Esophagus muscularis mucosa (tissue), 4 donors: Measurements from ENCODE around the gene SND1.

ENCODE experiments used
- CTCF ChIP-seq, 3 experiments: fragments of 200-600 bp in 2 of 3; fragments of 450-650 bp in 1 of 3; sonication (generic) in 2 of 3; IDR thresholded peaks; one replicate each; pipeline ENCODE4 v1.5.1; 2017 to 2019; ENCODE audit warnings: antibody characterized with exemption in 3 of 3, mild to moderate bottlenecking in 2 of 3, moderate library complexity in 1 of 3
- EP300 ChIP-seq: sonication (generic); formaldehyde crosslinking; IDR thresholded peaks from one replicate; pipeline ENCODE4 v1.6.1; 2017; ENCODE audit warnings: antibody characterized with exemption
- POLR2A ChIP-seq: fragments of 450-650 bp; IDR thresholded peaks from one replicate; pipeline ENCODE4 v1.6.1; 2017; ENCODE audit warnings: antibody characterized with exemption, moderate library complexity, mild to moderate bottlenecking, low read depth
- POLR2AphosphoS5 ChIP-seq, 2 donors: sonication (generic); formaldehyde crosslinking; IDR thresholded peaks; one replicate each; pipeline ENCODE4 v1.6.1; 2017; ENCODE audit warnings: antibody characterized with exemption in 2 of 2

GRCh38 chr7:127673902-127674301 lies 21.9 kb downstream of the SND1 start:
- TF ChIP-seq POLR2A (no peak), CTCF (IDR thresholded peaks at IDR 0.05) (no peak), EP300 (no peak), POLR2AphosphoS5 (IDR thresholded peaks at IDR 0.05) (no peak)
